H9 (cell line): ENCODE measurements around the gene TGIF1. TPM values are rescaled to one million over a fixed set of nuclear protein-coding genes. Genes with fewer than 3 reads are reported as not detected.

ENCODE experiments used
- DNase-seq: peaks from one replicate; pipeline ENCODE4 v3.0.0-alpha.2; 2017
- H2AFZ ChIP-seq: one replicate; pipeline ENCODE4 v1.6.1; 2013; ENCODE audit warnings: mild to moderate bottlenecking, low read length, control low read depth, moderate library complexity
- H2AK5ac ChIP-seq: 2 replicates; pipeline ENCODE4 v1.6.1; 2013; ENCODE audit warnings: low read length, control low read depth, mixed read lengths; ENCODE audit not compliant: insufficient read length
- H2BK120ac ChIP-seq: one replicate; pipeline ENCODE4 v1.6.1; 2013; ENCODE audit warnings: low read depth, mild to moderate bottlenecking, low read length, control low read depth, inconsistent platforms; ENCODE audit not compliant: poor library complexity, severe bottlenecking
- H2BK12ac ChIP-seq: 2 replicates; pipeline ENCODE4 v1.6.1; 2013; ENCODE audit warnings: low read length, control low read depth, mixed read lengths, low read depth; ENCODE audit not compliant: insufficient read length
- H2BK15ac ChIP-seq: 2 replicates; pipeline ENCODE4 v1.6.1; 2013; ENCODE audit warnings: low read depth, low read length, control low read depth
- H2BK20ac ChIP-seq: one replicate; pipeline ENCODE4 v1.6.1; 2013; ENCODE audit warnings: low read depth, mild to moderate bottlenecking, low read length, control low read depth, inconsistent platforms; ENCODE audit not compliant: poor library complexity, severe bottlenecking
- H2BK5ac ChIP-seq: 2 replicates; pipeline ENCODE4 v1.6.1; 2013; ENCODE audit warnings: low read length, control low read depth, mixed read lengths; ENCODE audit not compliant: insufficient read length
- H3K14ac ChIP-seq: 2 replicates; pipeline ENCODE4 v1.6.1; 2013; ENCODE audit warnings: low read length, control low read depth; ENCODE audit not compliant: insufficient read depth
- H3K18ac ChIP-seq: 2 replicates; pipeline ENCODE4 v1.6.1; 2013; ENCODE audit warnings: low read depth, mild to moderate bottlenecking, mixed read lengths, low read length, control low read depth; ENCODE audit not compliant: insufficient read length
- H3K23ac ChIP-seq: 2 replicates; pipeline ENCODE4 v1.6.1; 2013; ENCODE audit warnings: low read length, control low read depth, mixed read lengths, low read depth; ENCODE audit not compliant: insufficient read length
- H3K23me2 ChIP-seq: 2 replicates; pipeline ENCODE4 v1.6.1; 2013; ENCODE audit warnings: low read depth, mild to moderate bottlenecking, mixed read lengths, low read length, control low read depth; ENCODE audit not compliant: insufficient read length, poor library complexity, severe bottlenecking
- H3K27ac ChIP-seq: 2 replicates; pipeline ENCODE4 v1.5.1; 2013; ENCODE audit warnings: low read length, control low read depth, mixed read lengths, low read depth; ENCODE audit not compliant: insufficient read length
- H3K27me3 ChIP-seq: 2 replicates; pipeline ENCODE4 v1.6.1; 2013; ENCODE audit warnings: low read length, control low read depth, inconsistent platforms; ENCODE audit not compliant: insufficient read depth
- H3K4ac ChIP-seq: 2 replicates; pipeline ENCODE4 v1.6.1; 2013; ENCODE audit warnings: low read depth, mild to moderate bottlenecking, control low read depth, inconsistent platforms, low read length, moderate library complexity
- H3K4me1 ChIP-seq: 2 replicates; pipeline ENCODE4 v1.6.1; 2013; ENCODE audit warnings: low read length, control low read depth, inconsistent platforms; ENCODE audit not compliant: insufficient read depth
- H3K4me2 ChIP-seq: 2 replicates; pipeline ENCODE4 v1.6.1; 2013; ENCODE audit warnings: low read length, control low read depth, mixed read lengths; ENCODE audit not compliant: insufficient read length, insufficient read depth
- H3K56ac ChIP-seq: 2 replicates; pipeline ENCODE4 v1.6.1; 2013; ENCODE audit warnings: low read depth, mild to moderate bottlenecking, mixed read lengths, low read length, control low read depth; ENCODE audit not compliant: insufficient read length
- H3K79me1 ChIP-seq: 2 replicates; pipeline ENCODE4 v1.6.1; 2013; ENCODE audit warnings: low read depth, mild to moderate bottlenecking, moderate library complexity, low read length, control low read depth, inconsistent platforms; ENCODE audit not compliant: insufficient read depth, poor library complexity, severe bottlenecking
- H3K79me2 ChIP-seq: 2 replicates; pipeline ENCODE4 v1.6.1; 2013; ENCODE audit warnings: low read length, control low read depth, inconsistent platforms; ENCODE audit not compliant: insufficient read depth
- H3K9ac ChIP-seq: 2 replicates; pipeline ENCODE4 v1.6.1; 2013; ENCODE audit warnings: low read length, control low read depth, mixed read lengths; ENCODE audit not compliant: insufficient read length; ENCODE audit errors: extremely low read depth
- H3K9me3 ChIP-seq: one replicate; pipeline ENCODE4 v1.6.1; 2013; ENCODE audit warnings: low read depth, low read length, inconsistent platforms; ENCODE audit not compliant: control insufficient read depth
- H3T11ph ChIP-seq: one replicate; pipeline ENCODE4 v1.6.1; 2013; ENCODE audit warnings: mild to moderate bottlenecking, low read length, control low read depth, inconsistent platforms
- H4K20me1 ChIP-seq: one replicate; pipeline ENCODE4 v1.6.1; 2013; ENCODE audit not compliant: control insufficient read depth, insufficient read length, insufficient read depth
- H4K5ac ChIP-seq: 2 replicates; pipeline ENCODE4 v1.6.1; 2013; ENCODE audit warnings: low read depth, mild to moderate bottlenecking, mixed read lengths, low read length, control low read depth; ENCODE audit not compliant: insufficient read length
- H4K8ac ChIP-seq: replicated peaks from 2 replicates; pipeline ENCODE4 v1.6.1; 2013; ENCODE audit warnings: low read length, control low read depth, mixed read lengths, low read depth; ENCODE audit not compliant: insufficient read length
- H4K91ac ChIP-seq: 2 replicates; pipeline ENCODE4 v1.6.1; 2013; ENCODE audit warnings: low read depth, mild to moderate bottlenecking, moderate library complexity, mixed read lengths, low read length, control low read depth; ENCODE audit not compliant: insufficient read length
- H3K27ac Mint-ChIP-seq, 3 experiments: 2 replicates in 2 of 3; 3 replicates in 1 of 3; pipeline ENCODE4 v1.8.0; 2020 to 2021; ENCODE audit warnings: mixed read lengths in 3 of 3, mild to moderate bottlenecking in 1 of 3, moderate library complexity in 1 of 3
- H3K27me3 Mint-ChIP-seq: 2 replicates; pipeline ENCODE4 v1.8.0; 2021; ENCODE audit warnings: low read depth, mild to moderate bottlenecking, moderate library complexity, mixed read lengths
- H3K36me3 Mint-ChIP-seq, 3 experiments: 2 replicates in 2 of 3; 3 replicates in 1 of 3; pipeline ENCODE4 v1.8.0; 2020 to 2021; ENCODE audit warnings: low read depth in 3 of 3, mixed read lengths in 3 of 3; ENCODE audit not compliant: insufficient read depth in 1 of 3
- H3K4me1 Mint-ChIP-seq, 2 experiments: 2 replicates each; pipeline ENCODE4 v1.8.0; 2020; ENCODE audit warnings: mixed read lengths in 2 of 2
- H3K4me3 Mint-ChIP-seq, 2 experiments: 2 replicates in 1 of 2; 3 replicates in 1 of 2; pipeline ENCODE4 v1.8.0; 2020 to 2021; ENCODE audit warnings: mild to moderate bottlenecking in 2 of 2, mixed read lengths in 2 of 2, moderate library complexity in 1 of 2
- H3K9me3 Mint-ChIP-seq, 2 experiments: 2 replicates in 1 of 2; 3 replicates in 1 of 2; pipeline ENCODE4 v1.8.0; 2020; ENCODE audit warnings: mild to moderate bottlenecking in 2 of 2, mixed read lengths in 2 of 2, moderate library complexity in 1 of 2
- WGBS: extraction: QIAGEN DNeasy Blood & Tissue Kit; methylation state at CpG from one replicate; pipeline ENCODE4 v1.1.7; 2013; ENCODE audit warnings: missing lambda C conversion rate, low lambda C conversion rate, mixed read lengths; ENCODE audit not compliant: insufficient read length; ENCODE audit errors: extremely low coverage; 5-methylcytosine and 5-hydroxymethylcytosine counted together
- total RNA-seq: library from RNA; stranded (reverse); gene quantifications from 2 replicates; pipeline ENCODE4 v1.2.1, GENCODE V29; 2021
- TF ChIP-seq, protein P1 (sequence below): fragments of 200-600 bp; sonication (generic); conservative IDR thresholded peaks from 3 replicates; pipeline ENCODE4 v1.8.0; 2021; ENCODE audit warnings: antibody characterized with exemption, mild to moderate bottlenecking

The TGIF1 gene
- total RNA-seq, 1 experiment from 2014 or later: 261 TPM

DNA sequence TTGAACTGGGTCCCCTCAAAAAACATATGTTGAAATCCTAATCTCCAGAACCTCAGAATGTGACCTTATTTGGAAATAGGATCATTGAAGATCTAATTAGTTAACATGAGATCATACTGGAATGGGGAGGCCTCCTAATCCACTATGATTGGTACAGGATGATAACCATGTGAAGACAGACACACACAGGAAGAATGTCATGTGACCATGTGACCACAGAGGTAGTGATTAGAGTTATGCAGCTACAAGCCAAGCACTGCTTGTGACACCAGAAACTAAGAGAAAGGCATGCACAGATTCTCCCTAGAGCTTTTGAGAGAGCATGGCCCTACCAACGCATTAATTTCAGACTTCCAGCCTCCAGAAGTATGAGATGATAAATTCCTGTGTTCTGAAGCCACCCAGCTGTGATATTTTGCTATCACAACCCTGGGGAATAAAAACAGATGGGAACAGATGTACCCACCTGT is 47.0 kb upstream of the TGIF1 start:
- H2BK120ac ChIP-seq: no peak overlapping the region
- TF ChIP-seq, protein P1, sequence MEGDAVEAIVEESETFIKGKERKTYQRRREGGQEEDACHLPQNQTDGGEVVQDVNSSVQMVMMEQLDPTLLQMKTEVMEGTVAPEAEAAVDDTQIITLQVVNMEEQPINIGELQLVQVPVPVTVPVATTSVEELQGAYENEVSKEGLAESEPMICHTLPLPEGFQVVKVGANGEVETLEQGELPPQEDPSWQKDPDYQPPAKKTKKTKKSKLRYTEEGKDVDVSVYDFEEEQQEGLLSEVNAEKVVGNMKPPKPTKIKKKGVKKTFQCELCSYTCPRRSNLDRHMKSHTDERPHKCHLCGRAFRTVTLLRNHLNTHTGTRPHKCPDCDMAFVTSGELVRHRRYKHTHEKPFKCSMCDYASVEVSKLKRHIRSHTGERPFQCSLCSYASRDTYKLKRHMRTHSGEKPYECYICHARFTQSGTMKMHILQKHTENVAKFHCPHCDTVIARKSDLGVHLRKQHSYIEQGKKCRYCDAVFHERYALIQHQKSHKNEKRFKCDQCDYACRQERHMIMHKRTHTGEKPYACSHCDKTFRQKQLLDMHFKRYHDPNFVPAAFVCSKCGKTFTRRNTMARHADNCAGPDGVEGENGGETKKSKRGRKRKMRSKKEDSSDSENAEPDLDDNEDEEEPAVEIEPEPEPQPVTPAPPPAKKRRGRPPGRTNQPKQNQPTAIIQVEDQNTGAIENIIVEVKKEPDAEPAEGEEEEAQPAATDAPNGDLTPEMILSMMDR: no peak
- no peak overlapping the region for H3K14ac ChIP-seq
- no peaks in the 10 kb centered on the region for H3K4me1 ChIP-seq
- H2BK15ac ChIP-seq: no peak overlapping the region
- no peak overlapping the region for H3K4me3 Mint-ChIP-seq
- H3K79me2 ChIP-seq: no peaks in the 10 kb centered on the region
- no peaks in the 10 kb centered on the region; the same call in none of the 2 replicates for H3K27me3 Mint-ChIP-seq
- no peaks in the 10 kb centered on the region for H3K9me3 ChIP-seq
- peaks cover 3 to 25% (median 11%) of the 10 kb centered on the region in 3 experiments; a peak in 4 of 7 replicates for H3K36me3 Mint-ChIP-seq
- no peak overlapping the region for H3K27ac ChIP-seq
- no peak overlapping the region for H4K91ac ChIP-seq
- no peak overlapping the region for H2BK5ac ChIP-seq
- H4K5ac ChIP-seq: no peak overlapping the region
- no peak for DNase-seq
- no peaks in the 10 kb centered on the region for H4K20me1 ChIP-seq
- no peak overlapping the region for H3T11ph ChIP-seq
- WGBS: no CpG with 5 or more reads among the region's 1 CpG
- H3K27me3 ChIP-seq: no peaks in the 10 kb centered on the region
- H3K23me2 ChIP-seq: no peaks in the 10 kb centered on the region
- no peak overlapping the region for H2AK5ac ChIP-seq
- no peak overlapping the region for H3K4ac ChIP-seq
- no peak overlapping the region for H3K27ac Mint-ChIP-seq
- H3K4me2 ChIP-seq: no peak overlapping the region
- H3K79me1 ChIP-seq: no peaks in the 10 kb centered on the region
- no peak overlapping the region for H2BK20ac ChIP-seq
- no peak overlapping the region for H2BK12ac ChIP-seq
- no peak overlapping the region for H3K56ac ChIP-seq
- no peak overlapping the region for H4K8ac ChIP-seq
- H3K23ac ChIP-seq: no peak overlapping the region
- peak overlapping the region; percentile 38 for H3K18ac ChIP-seq
- H3K9me3 Mint-ChIP-seq: peaks cover 20 to 23% of the 10 kb centered on the region in 2 experiments
- no peak overlapping the region for H3K9ac ChIP-seq
- peaks cover 0 to 8% of the 10 kb centered on the region in 2 experiments; a peak in 2 of 4 replicates for H3K4me1 Mint-ChIP-seq
- H2AFZ ChIP-seq: no peak overlapping the region
